Stimulated activated CD8-positive, alpha-beta memory T cell treated with anti-CD3 and anti-CD28 coated beads, Interleukin-15, amount 100 ng/mL, for 24 hours (primary cell): ENCODE results near the gene TMEM164.
"Not testable (repeated sequence)": the region's sequence is repeated elsewhere in the genome, so short reads cannot be mapped to it uniquely, and the experiment has no call there.

Source experiments
- DNase-seq: peaks from one replicate; pipeline ENCODE4 v3.0.0-alpha.2; 2020; ENCODE audit warnings: low read depth

TMEM164 gene

GRCh38 chrX:110002300-110003166, at the start of gene TMEM164:
Gene TMEM164, plus strand, starts transcription at chrX:110003114. Its CDS starts 661 bp downstream, at chrX:110003775.
- peak; percentile 28 for DNase-seq

- DNase-seq = no peak
These were observed 48.6 kb upstream of the TMEM164 start for GRCh38 chrX:109954333-109954732.

GRCh38 chrX:109954955-109955354, 48.0 kb upstream of the TMEM164 start:
- no peak for DNase-seq

GRCh38 chrX:109958266-109958665, 44.6 kb upstream of the TMEM164 start:
- no peak for DNase-seq

- no peak for DNase-seq
These were observed 43.5 kb upstream of the TMEM164 start for GRCh38 chrX:109959356-109959871.

GRCh38 chrX:109964390-109964789, 38.5 kb upstream of the TMEM164 start:
- DNase-seq = no peak

GRCh38 chrX:109966246-109966645, 36.7 kb upstream of the TMEM164 start:
- DNase-seq = no peak

- DNase-seq = no peak
These were observed 35.8 kb upstream of the TMEM164 start for GRCh38 chrX:109967156-109967555.

- not testable (repeated sequence) for DNase-seq
These were observed 32.1 kb upstream of the TMEM164 start for GRCh38 chrX:109970841-109971240.

DNA sequence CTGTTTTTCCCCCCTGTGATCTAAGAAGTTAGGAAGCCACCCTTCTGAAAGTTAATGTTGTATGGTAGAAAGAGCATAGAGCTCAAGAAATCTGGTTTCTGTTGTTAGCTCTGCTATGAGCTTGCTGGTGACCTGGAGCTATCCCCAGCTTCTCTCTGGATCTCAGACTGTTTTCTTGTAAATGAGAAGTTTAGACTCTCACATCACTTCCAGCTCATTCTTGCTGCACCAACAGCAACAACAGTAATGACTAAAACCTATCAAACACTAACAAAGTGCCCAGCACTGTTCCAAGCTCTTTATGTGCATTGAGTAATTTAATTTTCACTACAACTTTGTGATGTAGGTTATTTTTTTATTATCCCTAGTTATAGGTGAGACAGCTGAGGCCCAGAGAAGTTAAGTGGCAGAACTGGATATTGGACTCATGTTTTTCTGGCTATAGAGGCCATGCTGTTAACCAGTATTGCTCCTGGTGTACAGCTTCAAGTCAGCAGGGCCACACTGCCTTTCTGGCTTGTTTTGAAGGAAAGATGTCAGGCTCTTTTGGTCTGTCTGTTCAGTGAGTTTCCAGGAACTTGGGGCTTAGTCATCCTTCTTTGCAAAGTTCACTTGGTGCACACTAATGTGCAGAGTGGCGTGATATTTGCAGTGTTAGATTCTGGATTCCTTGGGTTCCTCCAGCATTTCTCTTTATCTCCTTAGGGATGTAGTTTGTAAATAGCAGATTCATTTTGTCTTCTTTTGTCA, 27.8 kb upstream of the TMEM164 start:
- no peak for DNase-seq

GRCh38 chrX:109985210-109985609, 17.7 kb upstream of the TMEM164 start:
- not testable (repeated sequence) for DNase-seq

DNA sequence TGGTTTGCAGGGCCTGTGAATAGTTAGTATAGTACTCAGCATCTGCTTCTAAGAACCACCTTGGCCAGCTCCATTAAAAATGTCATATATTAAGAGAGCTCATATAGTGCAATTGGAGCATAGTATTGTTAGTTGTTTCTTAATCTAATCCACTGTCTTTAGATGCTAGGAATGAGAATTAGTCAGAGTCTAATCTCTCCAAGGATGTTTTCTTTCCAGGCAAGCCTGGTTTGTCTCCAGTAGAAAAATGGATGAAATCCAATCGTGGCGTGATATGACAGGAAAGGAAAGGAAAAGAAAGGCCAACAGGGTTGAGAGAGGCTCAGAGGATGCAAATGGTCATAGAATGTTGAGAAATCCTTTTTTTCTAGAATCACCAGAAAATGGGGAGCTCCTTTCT, 15.0 kb upstream of the TMEM164 start:
- no peak for DNase-seq

- DNase-seq = no peak
These were observed 12.2 kb upstream of the TMEM164 start for GRCh38 chrX:109990582-109991276.

DNA sequence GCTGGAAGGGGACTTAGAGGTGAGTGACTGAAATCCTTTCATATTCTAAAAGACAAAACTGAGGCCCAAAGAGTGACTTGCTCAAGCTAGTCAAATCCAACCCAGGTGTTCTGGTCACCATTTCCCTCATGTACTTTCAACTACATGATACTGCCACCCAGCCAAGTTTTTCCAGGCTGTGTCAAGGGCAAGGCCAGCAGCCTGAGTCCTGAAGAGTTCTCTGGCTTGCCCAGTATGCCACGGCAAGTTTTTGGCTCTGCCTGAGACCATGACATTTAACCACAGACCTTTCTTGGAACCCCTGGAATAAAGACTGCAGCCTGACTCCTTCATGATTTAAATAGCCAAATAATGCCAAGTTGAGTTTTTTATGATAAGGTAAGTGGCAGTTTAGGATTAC, 10.7 kb upstream of the TMEM164 start:
- no peak for DNase-seq

DNA sequence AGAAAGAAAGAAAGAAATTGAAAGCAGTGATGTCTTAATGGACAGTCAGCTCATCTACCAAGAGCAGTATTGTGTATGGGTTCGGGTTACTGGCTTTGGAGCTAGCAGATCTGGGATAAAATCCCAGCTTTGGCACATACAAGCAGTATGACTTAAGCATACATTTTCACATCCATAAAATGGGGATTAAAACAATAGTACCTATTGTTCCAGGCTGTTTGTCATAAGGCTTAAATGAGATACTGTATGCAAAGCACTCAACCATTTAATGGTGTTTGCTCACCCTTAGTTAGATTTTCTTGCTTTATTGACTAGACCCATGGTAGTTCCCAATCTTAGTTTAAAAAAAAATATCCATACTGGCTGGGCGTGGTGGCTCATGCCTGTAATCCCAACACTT, 7.8 kb upstream of the TMEM164 start:
- DNase-seq = no peak

DNA sequence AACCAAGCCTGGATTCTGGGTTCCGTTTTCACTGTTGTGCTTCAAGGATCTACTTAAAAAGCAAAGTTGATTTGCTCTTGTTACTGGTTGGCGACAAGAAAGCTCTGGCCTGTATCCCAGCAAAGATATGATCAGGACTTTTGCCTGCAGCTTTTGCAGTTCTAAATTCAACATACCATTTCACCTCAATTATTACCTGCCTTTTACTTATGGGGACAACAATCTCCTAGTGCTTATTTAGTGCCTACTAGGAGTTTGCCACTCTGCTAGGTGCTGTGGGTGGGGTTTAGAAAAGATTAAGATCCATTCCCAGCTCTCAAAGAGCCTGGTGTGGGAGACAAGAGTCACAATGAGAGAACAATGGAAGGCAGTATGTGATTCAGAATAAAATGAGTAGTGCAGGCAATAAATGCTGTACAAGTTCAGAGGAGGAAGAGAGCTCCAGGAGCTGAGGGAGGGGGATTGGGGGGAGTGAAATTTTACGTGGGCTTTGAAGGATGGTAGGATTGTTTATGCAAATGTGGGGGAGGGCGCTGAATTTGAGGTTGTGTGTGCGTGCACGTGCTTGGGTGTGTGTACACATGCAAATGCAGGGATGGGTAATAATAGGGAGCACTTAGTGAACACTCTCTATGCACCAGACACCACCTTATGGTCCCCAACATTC, 5.0 kb upstream of the TMEM164 start:
- no peak for DNase-seq

DNA sequence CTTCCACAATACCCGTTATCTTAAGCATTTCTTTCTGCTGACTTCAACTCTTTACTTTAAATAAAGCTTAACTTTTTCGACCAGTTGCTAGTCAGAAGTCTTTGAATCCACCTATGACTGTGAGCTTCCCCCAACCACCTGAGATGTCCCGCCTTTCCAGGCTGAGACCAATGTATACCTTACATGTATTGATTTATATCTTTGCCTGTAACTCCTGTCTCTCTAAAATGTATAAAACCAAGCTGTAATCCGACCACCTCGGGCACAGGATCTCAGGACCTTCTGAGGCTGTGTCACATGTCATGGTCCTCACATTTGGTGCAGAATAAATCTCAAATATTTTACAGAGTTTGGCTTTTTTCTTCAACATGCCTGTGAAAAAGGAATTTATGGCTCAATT, 2.9 kb upstream of the TMEM164 start:
- DNase-seq = no peak

GRCh38 chrX:110000847-110001713, 1.8 kb upstream of the TMEM164 start:
- no peak for DNase-seq

- no peak for DNase-seq
These were observed 1.1 kb upstream of the TMEM164 start for GRCh38 chrX:110001740-110002299.
